Gastroesophageal sphincter (tissue), 4 donors: ENCODE data around the gene RNF180. TPM values are rescaled to one million over a fixed set of nuclear protein-coding genes. Genes with fewer than 3 reads are reported as not detected.

Source experiments
- ATAC-seq: fragments of 150-250 bp; one replicate; pipeline ENCODE4 v1.9.1; 2016; ENCODE audit warnings: mild to moderate bottlenecking, moderate library complexity
- H3K27ac ChIP-seq, 4 donors: fragments of 200-600 bp; sonication (generic) in 3 of 4; 1 replicate in 3 of 4; 2 replicates in 1 of 4; pipeline ENCODE4 v1.5.1; 2016 to 2019
- H3K27me3 ChIP-seq: fragments of 200-600 bp; sonication (generic); one replicate; pipeline ENCODE4 v1.5.1; 2019
- H3K36me3 ChIP-seq, 2 donors: fragments of 200-600 bp; sonication (generic); one replicate each; pipeline ENCODE4 v1.5.1; 2019; ENCODE audit warnings: control low read depth in 1 of 2
- H3K4me1 ChIP-seq, 3 donors: fragments of 200-600 bp; sonication (generic); 1 replicate in 2 of 3; 2 replicates in 1 of 3; pipeline ENCODE4 v1.5.1; 2016 to 2019; ENCODE audit warnings: control low read depth in 2 of 3
- H3K4me3 ChIP-seq, 2 donors: fragments of 200-600 bp; sonication (generic); one replicate each; pipeline ENCODE4 v1.5.1; 2019; ENCODE audit warnings: mild to moderate bottlenecking in 1 of 2, moderate library complexity in 1 of 2
- H3K9me3 ChIP-seq, 3 donors: fragments of 200-600 bp; sonication (generic); one replicate each; pipeline ENCODE4 v1.5.1; 2017 to 2019; ENCODE audit warnings: control low read depth in 2 of 3
- EP300 ChIP-seq: sonication (generic); formaldehyde crosslinking; IDR thresholded peaks from one replicate; pipeline ENCODE4 v1.6.1; 2017; ENCODE audit warnings: antibody characterized with exemption, mild to moderate bottlenecking
- POLR2A ChIP-seq, 2 donors: fragments of 450-650 bp; IDR thresholded peaks; one replicate each; pipeline ENCODE4 v1.6.1; 2017; ENCODE audit warnings: antibody characterized with exemption in 2 of 2, mild to moderate bottlenecking in 2 of 2, moderate library complexity in 1 of 2
- POLR2AphosphoS5 ChIP-seq: sonication (generic); formaldehyde crosslinking; IDR thresholded peaks from one replicate; pipeline ENCODE4 v1.6.1; 2017; ENCODE audit warnings: antibody characterized with exemption
- WGBS, 2 donors: methylation state at CpG; one replicate each; pipeline ENCODE4 v1.1.5; 2018; ENCODE audit warnings: low coverage in 1 of 2; 5-methylcytosine and 5-hydroxymethylcytosine counted together
- total RNA-seq, 4 donors: library from RNA; depleted of rRNA; stranded (reverse); fragments of >200 nt; gene quantifications; one replicate each; pipeline ENCODE4 v1.1.0, GENCODE V29; 2016
- TF ChIP-seq, protein P1 (sequence below), 4 experiments: fragments of 200-600 bp in 2 of 4; fragments of 450-650 bp in 2 of 4; sonication (generic) in 1 of 4; IDR thresholded peaks; one replicate each; pipeline ENCODE4 v1.5.1; 2017 to 2019; ENCODE audit warnings: antibody characterized with exemption in 4 of 4, mild to moderate bottlenecking in 2 of 4, moderate library complexity in 2 of 4

The RNF180 gene
- total RNA-seq, 4 donors from 2014 or later: 22.0 to 41.6 (median 25.3) TPM

DNA sequence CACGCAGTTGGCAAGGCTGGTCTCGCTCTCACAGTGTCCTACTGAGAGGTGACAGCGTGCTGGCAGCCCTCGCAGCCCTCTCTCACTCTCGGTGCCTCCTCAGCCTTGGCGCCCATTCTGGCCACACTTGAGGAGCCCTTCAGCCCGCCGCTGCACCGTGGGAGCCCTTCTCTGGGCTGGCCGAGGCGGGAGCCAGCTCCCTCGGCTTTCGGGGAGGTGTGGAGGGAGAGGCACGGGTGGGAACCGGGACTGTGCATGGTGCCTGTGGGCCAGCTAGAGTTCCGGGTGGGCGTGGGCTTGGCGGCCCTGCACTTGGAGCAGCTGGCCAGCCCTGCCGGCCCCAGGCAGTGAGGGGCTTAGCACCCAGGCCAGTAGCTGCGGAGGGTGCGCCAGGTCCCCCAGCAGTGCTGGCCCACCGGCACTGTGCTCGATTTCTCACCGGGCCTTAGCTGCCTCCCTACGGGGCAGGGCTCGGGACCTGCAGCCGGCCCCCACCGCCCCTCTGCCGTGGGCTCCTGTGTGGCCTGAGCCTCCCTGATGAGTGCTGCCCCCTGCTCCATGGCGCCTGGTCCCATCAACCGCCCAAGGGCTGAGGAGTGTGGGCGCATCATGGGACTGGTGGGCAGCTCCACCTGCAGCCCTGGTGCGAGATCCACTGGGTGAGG lies 15.7 kb upstream of the RNF180 start:
- WGBS, 2 donors: no CpG with 5 or more reads among the region's 33 CpGs
- no peaks in the 10 kb centered on the region for H3K27me3 ChIP-seq
- no peak overlapping the region for H3K4me3 ChIP-seq
- ATAC-seq: no peak
- peaks cover 0 to 11% (median 0%) of the 10 kb centered on the region in 3 donors for H3K9me3 ChIP-seq
- no peak overlapping the region for H3K27ac ChIP-seq
- TF ChIP-seq POLR2AphosphoS5 (no peak), EP300 (no peak), POLR2A (IDR thresholded peaks at IDR 0.05) (no peak)
- TF ChIP-seq, protein P1, sequence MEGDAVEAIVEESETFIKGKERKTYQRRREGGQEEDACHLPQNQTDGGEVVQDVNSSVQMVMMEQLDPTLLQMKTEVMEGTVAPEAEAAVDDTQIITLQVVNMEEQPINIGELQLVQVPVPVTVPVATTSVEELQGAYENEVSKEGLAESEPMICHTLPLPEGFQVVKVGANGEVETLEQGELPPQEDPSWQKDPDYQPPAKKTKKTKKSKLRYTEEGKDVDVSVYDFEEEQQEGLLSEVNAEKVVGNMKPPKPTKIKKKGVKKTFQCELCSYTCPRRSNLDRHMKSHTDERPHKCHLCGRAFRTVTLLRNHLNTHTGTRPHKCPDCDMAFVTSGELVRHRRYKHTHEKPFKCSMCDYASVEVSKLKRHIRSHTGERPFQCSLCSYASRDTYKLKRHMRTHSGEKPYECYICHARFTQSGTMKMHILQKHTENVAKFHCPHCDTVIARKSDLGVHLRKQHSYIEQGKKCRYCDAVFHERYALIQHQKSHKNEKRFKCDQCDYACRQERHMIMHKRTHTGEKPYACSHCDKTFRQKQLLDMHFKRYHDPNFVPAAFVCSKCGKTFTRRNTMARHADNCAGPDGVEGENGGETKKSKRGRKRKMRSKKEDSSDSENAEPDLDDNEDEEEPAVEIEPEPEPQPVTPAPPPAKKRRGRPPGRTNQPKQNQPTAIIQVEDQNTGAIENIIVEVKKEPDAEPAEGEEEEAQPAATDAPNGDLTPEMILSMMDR (IDR thresholded peaks at IDR 0.05): no peak
- H3K4me1 ChIP-seq: peaks cover 0 to 21% (median 3%) of the 10 kb centered on the region in 3 donors
- H3K36me3 ChIP-seq: no peaks in the 10 kb centered on the region

DNA sequence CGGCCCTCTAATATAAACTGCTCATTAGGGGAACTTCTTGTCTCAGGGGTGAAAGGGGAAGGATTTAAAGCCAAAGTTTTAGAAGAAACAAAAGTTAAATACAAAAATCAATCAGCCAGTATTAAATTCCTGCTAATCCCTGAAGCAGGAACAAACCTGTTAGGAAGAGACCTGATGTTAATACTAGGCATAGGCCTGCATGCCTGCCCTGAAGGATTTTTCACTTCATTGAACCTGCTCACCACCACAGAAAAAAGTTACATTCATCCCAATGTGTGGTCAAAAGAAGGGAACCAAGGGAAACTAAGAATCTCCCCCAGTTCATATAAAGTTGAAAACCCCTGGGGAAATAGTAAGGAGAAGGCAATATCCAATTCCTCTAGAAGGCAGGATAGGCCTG lies 9.4 kb upstream of the RNF180 start:
- TF ChIP-seq, protein P1 (IDR thresholded peaks at IDR 0.05): no peak
- TF ChIP-seq POLR2AphosphoS5: no peak
- TF ChIP-seq EP300: no peak
- TF ChIP-seq POLR2A (IDR thresholded peaks at IDR 0.05): no peak
- 88% methylated on average over 1 of the region's 1 CpG; no CpG with 5 or more reads in 1 of the 2 donors for WGBS, 2 donors

DNA sequence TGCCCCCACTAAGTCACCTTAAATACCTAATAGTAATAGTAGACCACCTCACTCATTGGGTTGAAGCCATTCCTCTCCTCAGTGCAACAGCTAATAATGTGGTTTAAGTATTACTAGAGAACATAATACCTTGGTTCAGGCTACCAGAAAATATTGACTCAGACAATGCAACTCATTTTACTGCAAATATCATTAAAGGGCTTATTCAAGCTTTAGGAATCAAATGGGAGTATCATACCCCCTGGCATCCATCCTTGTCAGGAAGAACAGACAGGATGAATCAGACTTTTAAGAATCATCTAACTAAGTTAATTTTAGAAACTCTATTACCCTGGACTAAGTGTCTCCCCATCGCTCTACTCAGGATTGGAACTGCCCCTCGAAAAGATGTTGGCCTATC lies 6.8 kb upstream of the RNF180 start:
- Histone ChIP-seq H3K36me3 (no peaks in the 10 kb centered on the region), H3K27ac (no peak overlapping the region), H3K27me3 (no peaks in the 10 kb centered on the region), H3K4me3 (no peak overlapping the region), H3K9me3 (peaks cover 0 to 2% (median 0%) of the 10 kb centered on the region in 3 donors), H3K4me1 (peaks cover 0 to 3% (median 0%) of the 10 kb centered on the region in 3 donors)
- ATAC-seq: no peak
- no peak for TF ChIP-seq EP300
- no peak for TF ChIP-seq POLR2AphosphoS5
- TF ChIP-seq POLR2A (IDR thresholded peaks at IDR 0.05): no peak
- TF ChIP-seq, protein P1 (IDR thresholded peaks at IDR 0.05): no peak
- 83 to 85% methylated on average over 2 of the region's 2 CpGs for WGBS, 2 donors

More for the DNA sequence above, 9.4 kb upstream of the RNF180 start:
- Histone ChIP-seq H3K9me3 (peaks cover 0 to 11% (median 0%) of the 10 kb centered on the region in 3 donors), H3K4me1 (no peaks in the 10 kb centered on the region), H3K36me3 (no peaks in the 10 kb centered on the region), H3K27ac (no peak overlapping the region), H3K27me3 (no peaks in the 10 kb centered on the region), H3K4me3 (no peak overlapping the region)
- no peak for ATAC-seq

DNA sequence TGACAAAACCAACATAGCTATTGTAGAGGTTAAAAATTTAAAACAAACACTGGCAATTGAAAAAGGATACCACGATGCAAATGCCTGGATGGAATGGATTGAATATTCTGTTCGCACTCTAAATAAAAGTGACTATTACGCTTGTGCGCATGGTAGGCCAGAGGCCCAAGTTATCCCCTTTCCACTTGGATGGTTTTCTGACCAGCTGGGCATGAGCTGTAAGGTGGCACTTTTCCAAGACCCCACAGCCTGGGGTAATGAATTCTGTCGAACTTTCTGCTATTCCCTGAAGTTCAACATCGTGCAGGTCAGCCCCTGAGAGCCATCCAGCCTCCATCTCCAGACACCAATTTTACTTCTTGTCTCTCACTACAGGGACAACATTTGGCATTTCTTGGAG lies 5.4 kb upstream of the RNF180 start:
- peaks cover 0 to 17% (median 0%) of the 10 kb centered on the region in 3 donors for H3K4me1 ChIP-seq
- H3K27me3 ChIP-seq: no peaks in the 10 kb centered on the region
- H3K36me3 ChIP-seq: no peaks in the 10 kb centered on the region
- no peaks in the 10 kb centered on the region for H3K9me3 ChIP-seq
- WGBS, 2 donors: 83 to 91% methylated on average over 1 to 5 of the region's 6 CpGs
- no peak overlapping the region for H3K4me3 ChIP-seq
- no peak for ATAC-seq
- no peak overlapping the region for H3K27ac ChIP-seq
- TF ChIP-seq, protein P1 (IDR thresholded peaks at IDR 0.05): no peak
- no peak for TF ChIP-seq POLR2A (IDR thresholded peaks at IDR 0.05)
- no peak for TF ChIP-seq EP300
- TF ChIP-seq POLR2AphosphoS5: no peak

DNA sequence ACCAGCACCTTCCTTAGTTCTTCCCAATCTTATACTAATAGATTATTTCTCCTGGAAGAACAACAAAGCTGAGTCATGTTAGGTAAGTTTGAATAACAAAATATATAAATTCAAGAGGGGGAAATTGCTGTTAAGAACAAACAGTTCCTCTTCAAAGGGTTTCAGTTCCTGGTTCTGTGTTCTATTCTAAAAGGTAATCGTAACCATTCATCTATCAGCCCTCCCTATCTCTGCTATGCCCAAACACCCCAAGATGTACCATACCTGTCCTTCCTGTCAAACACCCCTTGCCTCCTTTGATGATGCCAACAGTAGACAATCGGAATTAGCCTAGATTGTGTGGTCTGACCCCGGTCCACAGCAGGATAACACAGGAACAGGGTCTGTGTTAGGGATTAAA lies 4.2 kb upstream of the RNF180 start:
- no peak overlapping the region for H3K27ac ChIP-seq
- ATAC-seq: no peak
- TF ChIP-seq, protein P1 (IDR thresholded peaks at IDR 0.05): no peak
- TF ChIP-seq POLR2A (IDR thresholded peaks at IDR 0.05) (no peak), EP300 (no peak)
- no peaks in the 10 kb centered on the region for H3K36me3 ChIP-seq
- no peak overlapping the region for H3K4me3 ChIP-seq
- WGBS, 2 donors: 84 to 97% methylated on average over 3 of the region's 3 CpGs
- H3K9me3 ChIP-seq: no peaks in the 10 kb centered on the region
- H3K27me3 ChIP-seq: peaks cover 3% of the 10 kb centered on the region
- peaks cover 0 to 19% (median 0%) of the 10 kb centered on the region in 3 donors for H3K4me1 ChIP-seq
